Spleen (tissue), 11 donors: ENCODE measurements around the gene SPDYE18. TPM values are rescaled to one million over a fixed set of nuclear protein-coding genes. Genes with fewer than 3 reads are reported as not detected.
"Not testable (repeated sequence)": the region's sequence is repeated elsewhere in the genome, so short reads cannot be mapped to it uniquely, and the experiment has no call there.

Experiments
- DNase-seq: peaks from one replicate; pipeline ENCODE4 v3.0.0-alpha.2; 2020
- H3K27ac ChIP-seq, 8 donors: fragments of 200-600 bp; sonication (generic) in 7 of 8; 1 replicate in 4 of 8; 2 replicates in 4 of 8; pipeline versions ENCODE4 v1.5.0 to v1.8.0; 2016 to 2021; ENCODE audit warnings: inconsistent platforms in 4 of 8, mild to moderate bottlenecking in 4 of 8, moderate library complexity in 1 of 8
- H3K27me3 ChIP-seq, 7 donors: fragments of 200-600 bp; sonication (generic) in 6 of 7; replicated peaks in 1 of 7; 1 replicate in 4 of 7; 2 replicates in 3 of 7; pipeline versions ENCODE4 v1.5.0 to v1.8.0; 2016 to 2021; ENCODE audit warnings: inconsistent platforms in 3 of 7, mild to moderate bottlenecking in 1 of 7
- H3K36me3 ChIP-seq, 6 donors: fragments of 200-600 bp; sonication (generic) in 5 of 6; 1 replicate in 4 of 6; 2 replicates in 2 of 6; pipeline versions ENCODE4 v1.5.0 to v1.8.0; 2016 to 2021; ENCODE audit warnings: inconsistent platforms in 2 of 6
- H3K4me1 ChIP-seq, 6 donors: fragments of 200-600 bp; sonication (generic) in 5 of 6; 1 replicate in 3 of 6; 2 replicates in 3 of 6; pipeline versions ENCODE4 v1.5.0 to v1.8.0; 2016 to 2021; ENCODE audit warnings: inconsistent platforms in 3 of 6
- H3K4me3 ChIP-seq, 8 donors: fragments of 200-600 bp; sonication (generic) in 7 of 8; 1 replicate in 4 of 8; 2 replicates in 4 of 8; pipeline versions ENCODE4 v1.5.0 to v1.8.0; 2016 to 2021; ENCODE audit warnings: inconsistent platforms in 4 of 8, mild to moderate bottlenecking in 4 of 8, moderate library complexity in 2 of 8
- H3K9me3 ChIP-seq, 8 donors: fragments of 200-600 bp; sonication (generic) in 7 of 8; 1 replicate in 4 of 8; 2 replicates in 4 of 8; pipeline versions ENCODE4 v1.5.0 to v1.8.0; 2016 to 2021; ENCODE audit warnings: inconsistent platforms in 4 of 8
- WGBS, 5 donors: extraction: QIAGEN DNeasy Blood & Tissue Kit in 3 of 5; methylation state at CpG; one replicate each; pipeline versions ENCODE4 v1.1.5 to v1.1.7; 2013 to 2018; 5-methylcytosine and 5-hydroxymethylcytosine counted together
- intact Hi-C: fragments of 100-400 bp; cut with DNase I; formaldehyde crosslinking; loops from one replicate; pipeline ENCODE4 v1.15.0; 2023; ENCODE audit warnings: low total_unique reads
- polyA plus RNA-seq, 3 donors: library from polyadenylated mRNA; stranded (reverse); fragments of 200-250 nt; gene quantifications; one replicate each; pipeline ENCODE4 v1.2.1, GENCODE V29; 2013
- total RNA-seq, 7 donors: library from RNA; depleted of rRNA in 3 of 7; stranded (reverse); fragments of >200 nt in 3 of 7; fragmentation: NEBNext Ultra II Directional in 4 of 7; extraction: Animal tissue kit (Norgen Biotek cat#: 25700) in 4 of 7; gene quantifications; one replicate each; pipeline versions ENCODE4 v1.1.0 to v1.2.1, GENCODE V29; 2016 to 2021
- donor health status: healthy with polysubstance abuse.
- donor health status: DM: no; HTN: no; CAD: no; lungs with moderate emphysema.
- donor health status: DM: no; HTN: no; CAD: no.
- donor health status: Bipolar disorder and iron deficiency.
- donor health status: healthy.
- donor health status: DM: no; HTN: no; CAD: no.
- donor health status: DM: yes; HTN: yes; CAD: no.

Gene SPDYE18
- total and polyA plus RNA-seq, 10 donors: 0.32 to 2.4 (median 0.67) TPM; not detected in 2

DNA sequence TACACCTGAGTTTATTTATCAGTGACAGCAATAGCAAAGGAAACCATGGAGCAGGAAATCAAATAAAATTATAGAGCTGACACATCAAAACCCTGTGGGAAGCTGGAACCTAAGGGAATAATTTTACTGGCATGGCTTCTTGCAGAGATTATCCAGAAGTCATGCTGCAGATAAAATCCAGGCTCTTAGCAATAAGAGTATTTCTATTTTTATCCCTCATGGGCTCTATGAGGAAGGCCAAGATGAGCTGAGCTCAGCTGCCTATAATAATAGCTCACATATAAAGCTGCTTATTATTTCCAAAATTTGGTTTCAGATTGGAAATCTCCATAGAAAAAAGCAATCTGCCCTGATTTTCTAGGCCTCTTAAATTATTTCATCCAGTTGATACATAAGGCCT lies 16.8 kb upstream of the SPDYE18 start:
- H3K36me3 ChIP-seq: peaks cover 0 to 27% (median 0%) of the 10 kb centered on the region in 6 donors
- H3K9me3 ChIP-seq, H3K27me3 ChIP-seq, H3K27ac ChIP-seq, H3K4me1 ChIP-seq, H3K4me3 ChIP-seq, intact Hi-C loops, DNase-seq: not testable (repeated sequence)

DNA sequence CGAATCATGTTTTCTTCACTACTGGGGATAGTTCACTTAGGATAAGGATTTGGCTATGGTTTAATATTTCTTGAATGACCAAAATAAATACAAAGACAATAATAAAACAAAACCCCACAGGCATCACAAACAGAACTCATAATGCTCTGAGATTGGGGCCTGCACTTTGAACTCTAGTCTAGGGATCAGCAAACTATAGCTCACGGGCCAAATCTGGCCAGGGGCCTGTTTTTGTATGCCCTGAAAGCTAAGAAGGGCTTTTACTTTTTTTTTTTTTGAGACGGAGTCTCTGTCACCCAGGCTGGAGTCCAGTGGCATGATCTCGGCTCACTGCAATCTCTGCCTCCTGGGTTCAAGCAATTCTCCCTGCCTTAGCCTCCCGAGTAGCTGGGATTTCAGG lies 14.7 kb upstream of the SPDYE18 start:
- H3K4me1 ChIP-seq, H3K9me3 ChIP-seq, intact Hi-C loops, H3K27me3 ChIP-seq, H3K27ac ChIP-seq, DNase-seq, H3K4me3 ChIP-seq: not testable (repeated sequence)
- WGBS, 5 donors: 94 to 98% (median 97%) methylated on average over 4 to 5 of the region's 5 CpGs; no CpG with 5 or more reads in 1 of the 5 donors
- H3K36me3 ChIP-seq: peaks cover 0 to 29% (median 0%) of the 10 kb centered on the region in 6 donors

DNA sequence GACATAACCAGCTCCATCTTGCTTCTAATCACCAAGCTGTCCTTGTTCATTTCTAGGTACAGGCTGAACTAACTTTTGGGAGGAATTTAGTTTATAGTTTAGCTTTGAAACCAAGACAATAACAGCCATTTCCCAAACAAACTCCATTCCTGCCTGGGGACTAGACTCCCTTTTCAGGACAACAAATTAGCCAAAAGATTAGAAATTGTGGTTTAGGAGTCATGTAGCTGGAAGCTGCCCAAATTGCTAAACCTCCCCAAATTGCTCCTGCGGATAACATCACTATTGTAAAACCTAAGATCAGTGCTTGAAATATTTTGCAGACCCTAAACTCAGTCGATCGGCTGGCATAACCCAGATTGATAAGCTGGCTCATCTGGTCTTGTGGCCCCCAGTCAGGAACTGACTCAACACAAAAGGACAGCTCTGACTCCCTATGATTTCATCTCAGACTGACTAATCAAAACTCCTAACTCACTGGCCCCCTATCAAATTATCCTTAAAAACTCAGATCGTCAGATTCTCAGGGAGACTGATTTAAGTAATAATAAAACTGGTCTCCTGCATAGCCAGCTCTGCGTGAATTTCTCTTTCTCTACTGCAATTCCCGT lies 12.5 kb upstream of the SPDYE18 start:
- intact Hi-C loops, H3K27me3 ChIP-seq, H3K27ac ChIP-seq, H3K4me3 ChIP-seq, DNase-seq, H3K4me1 ChIP-seq, H3K9me3 ChIP-seq: not testable (repeated sequence)
- 95 to 100% (median 98%) methylated on average over 1 to 5 of the region's 6 CpGs; no CpG with 5 or more reads in 1 of the 5 donors for WGBS, 5 donors
- peaks cover 0 to 31% (median 0%) of the 10 kb centered on the region in 6 donors for H3K36me3 ChIP-seq

DNA sequence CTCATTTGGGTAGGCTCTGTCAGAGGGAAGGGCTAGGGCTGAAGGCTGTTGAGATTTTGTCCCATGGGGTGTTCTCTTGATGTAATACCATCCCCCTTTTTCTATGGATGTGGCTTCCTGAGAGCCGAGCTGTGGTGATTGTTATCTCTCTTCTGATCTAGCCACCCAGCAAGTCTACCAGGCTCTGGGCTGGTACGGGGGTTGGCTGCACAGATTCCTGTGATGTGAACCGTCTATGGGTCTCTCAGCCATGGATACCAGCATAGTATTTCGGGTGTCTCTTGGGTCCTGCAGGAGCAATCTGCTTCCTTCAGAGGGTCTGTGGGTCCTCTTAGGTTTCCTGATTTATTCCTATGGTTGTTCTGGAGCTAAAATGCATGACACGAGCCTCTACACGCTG lies 8.8 kb upstream of the SPDYE18 start:
- peaks cover 0 to 23% (median 0%) of the 10 kb centered on the region in 6 donors for H3K36me3 ChIP-seq
- H3K27me3 ChIP-seq, H3K4me3 ChIP-seq, intact Hi-C loops, DNase-seq, H3K9me3 ChIP-seq, H3K4me1 ChIP-seq, H3K27ac ChIP-seq: not testable (repeated sequence)
- 84 to 97% (median 92%) methylated on average over 3 to 6 of the region's 6 CpGs for WGBS, 5 donors

DNA sequence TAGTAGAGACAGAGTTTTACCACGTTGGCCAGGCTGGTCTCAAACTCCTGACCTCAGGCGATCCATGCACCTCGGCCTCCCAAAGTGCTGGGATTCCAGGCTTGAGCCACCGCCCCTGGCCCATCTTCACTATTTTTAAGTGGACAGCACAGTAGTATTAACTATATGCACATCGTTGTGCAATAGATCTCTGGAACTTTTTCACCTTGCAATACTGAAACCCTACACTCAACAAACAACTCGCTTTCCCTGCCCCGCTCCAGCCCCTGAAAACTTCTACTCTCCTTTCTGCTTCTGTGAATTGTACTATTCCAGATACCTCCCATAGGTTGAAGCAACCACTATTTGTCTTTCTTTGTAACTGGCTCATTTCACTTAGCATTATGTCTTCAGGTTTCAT lies 3.5 kb upstream of the SPDYE18 start:
- H3K9me3 ChIP-seq, H3K27ac ChIP-seq, H3K4me1 ChIP-seq, H3K27me3 ChIP-seq, H3K4me3 ChIP-seq, DNase-seq, intact Hi-C loops: not testable (repeated sequence)
- WGBS, 5 donors: 79 to 91% (median 88%) methylated on average over 7 of the region's 7 CpGs
- H3K36me3 ChIP-seq: peaks cover 0 to 10% (median 0%) of the 10 kb centered on the region in 6 donors

DNA sequence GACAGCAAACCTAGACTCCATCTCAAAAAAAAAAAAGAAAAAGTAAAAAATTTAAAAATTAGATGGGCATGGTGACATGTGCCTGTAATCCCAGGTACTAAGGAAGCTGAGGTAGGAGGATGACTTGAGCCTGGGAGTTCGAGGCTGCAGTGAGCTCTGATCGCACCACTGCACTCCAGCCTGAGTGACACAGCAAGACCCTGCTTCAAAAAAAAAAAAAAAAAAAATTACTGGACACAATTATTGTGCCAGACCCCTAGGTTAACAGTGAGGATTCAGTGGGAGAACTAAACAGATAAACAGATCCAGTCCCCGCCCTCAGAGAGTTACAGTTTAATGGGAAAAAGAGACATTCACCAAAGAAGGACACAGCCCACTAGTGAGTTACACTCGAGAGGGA lies 1.4 kb upstream of the SPDYE18 start:
- DNase-seq, H3K4me3 ChIP-seq, H3K27me3 ChIP-seq, H3K27ac ChIP-seq, H3K9me3 ChIP-seq, H3K4me1 ChIP-seq, intact Hi-C loops: not testable (repeated sequence)
- peaks cover 0 to 19% (median 0%) of the 10 kb centered on the region in 6 donors for H3K36me3 ChIP-seq
- 80 to 99% (median 96%) methylated on average over 3 to 4 of the region's 4 CpGs for WGBS, 5 donors

DNA sequence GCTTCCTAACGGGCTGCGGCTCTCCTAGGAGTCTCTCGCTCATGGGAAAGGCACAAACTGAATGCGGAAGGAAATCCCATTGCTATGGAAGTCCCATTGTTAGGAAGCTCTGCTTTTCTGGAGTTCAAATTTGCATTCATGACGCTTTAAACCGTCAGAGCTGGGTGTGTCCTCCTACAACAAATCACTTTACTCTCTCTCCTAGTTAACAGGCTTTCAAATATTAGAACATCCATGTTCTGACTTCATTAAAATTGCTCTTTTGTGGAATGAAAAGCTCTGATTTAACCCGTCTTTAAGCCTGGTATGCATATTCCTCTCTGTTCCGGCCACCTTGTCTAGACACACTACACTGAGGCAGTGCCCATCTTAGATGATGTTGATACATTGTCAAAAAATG lies 30.1 kb downstream of the SPDYE18 start, which contains the start of gene SPDYE17:
Gene SPDYE17, minus strand, starts transcription at position 101 of the 400 bp plus-strand sequence. CDS start 1,791 bp downstream, outside the sequence.
- H3K27me3 ChIP-seq, H3K4me3 ChIP-seq, H3K36me3 ChIP-seq, intact Hi-C loops, H3K4me1 ChIP-seq, H3K27ac ChIP-seq, DNase-seq, H3K9me3 ChIP-seq: not testable (repeated sequence)
- 92 to 100% (median 96%) methylated on average over 2 to 7 of the region's 8 CpGs; no CpG with 5 or more reads in 1 of the 5 donors for WGBS, 5 donors

DNA sequence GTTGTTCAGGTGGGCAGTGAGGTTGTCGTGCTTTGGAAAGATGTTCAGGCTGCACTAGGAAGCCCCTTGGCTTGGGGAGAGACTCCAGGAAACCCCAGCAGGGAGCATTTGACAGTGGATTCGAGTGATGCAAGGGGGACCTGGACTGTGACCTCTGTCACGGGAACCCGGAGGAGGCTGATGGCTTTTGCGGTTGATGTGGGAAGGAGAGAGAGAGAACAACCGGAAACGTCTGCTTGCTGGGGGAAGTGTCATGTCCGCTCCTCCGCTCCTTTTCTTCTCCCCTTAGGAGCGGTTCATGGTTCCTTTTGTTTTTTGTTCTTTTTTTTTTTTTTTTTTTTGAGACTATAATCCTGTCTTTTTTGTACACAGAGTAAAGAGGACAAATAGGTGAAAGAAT lies 36.0 kb downstream of the SPDYE18 start:
- H3K4me3 ChIP-seq, H3K27ac ChIP-seq, DNase-seq, H3K36me3 ChIP-seq, intact Hi-C loops, H3K9me3 ChIP-seq, H3K4me1 ChIP-seq, H3K27me3 ChIP-seq: not testable (repeated sequence)
- WGBS, 5 donors: 74 to 99% (median 94%) methylated on average over 5 to 8 of the region's 10 CpGs

DNA sequence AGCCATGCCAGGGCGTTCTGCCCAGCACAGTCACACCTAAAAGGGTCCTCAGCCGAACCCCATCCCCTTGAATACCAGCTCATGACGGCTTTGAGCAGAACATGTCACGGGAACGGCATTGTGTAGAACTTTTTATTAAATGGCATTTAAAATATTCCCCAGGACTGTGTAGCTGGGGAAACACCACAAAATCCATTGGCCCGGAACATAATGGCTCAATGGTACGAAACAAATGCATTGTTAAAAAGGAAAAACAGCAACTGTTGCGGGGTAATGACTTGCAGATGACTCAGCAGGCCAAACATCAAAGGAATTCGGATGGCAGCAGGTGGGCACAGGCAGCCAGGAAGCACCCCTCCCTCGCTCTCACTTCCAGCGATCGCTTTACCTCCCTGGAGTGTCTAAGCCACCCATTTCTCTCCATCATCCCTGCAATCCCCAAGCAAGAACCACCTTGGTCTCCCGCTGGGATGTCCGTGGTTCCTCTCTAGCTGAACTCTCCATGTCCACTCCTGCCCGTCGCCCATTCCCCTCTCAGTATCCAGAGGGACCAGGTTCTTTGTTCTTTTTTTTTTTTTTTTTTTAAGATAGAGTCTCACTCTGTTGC lies 52.2 kb downstream of the SPDYE18 start:
- DNase-seq, H3K36me3 ChIP-seq, H3K27ac ChIP-seq, H3K4me3 ChIP-seq, H3K27me3 ChIP-seq, intact Hi-C loops, H3K4me1 ChIP-seq, H3K9me3 ChIP-seq: not testable (repeated sequence)
- 78 to 94% (median 92%) methylated on average over 8 to 15 of the region's 16 CpGs for WGBS, 5 donors
